LNCaP clone FGC (cell line): Measurements from ENCODE around the gene FAM78B.

ENCODE experiments used
- DNase-seq: peaks from one replicate; pipeline ENCODE4 v3.0.0-alpha.2; 2011; ENCODE audit warnings: low read depth
- H3K4me3 ChIP-seq: 2 replicates; pipeline ENCODE4 v1.5.1; 2011; ENCODE audit warnings: mild to moderate bottlenecking, low read depth, low read length, control low read depth
- CTCF ChIP-seq: IDR thresholded peaks from 2 replicates; pipeline ENCODE4 v1.5.1; 2012; ENCODE audit warnings: mild to moderate bottlenecking; ENCODE audit not compliant: control insufficient read depth, insufficient read depth; ENCODE audit errors: extremely low read depth

FAM78B gene

DNA sequence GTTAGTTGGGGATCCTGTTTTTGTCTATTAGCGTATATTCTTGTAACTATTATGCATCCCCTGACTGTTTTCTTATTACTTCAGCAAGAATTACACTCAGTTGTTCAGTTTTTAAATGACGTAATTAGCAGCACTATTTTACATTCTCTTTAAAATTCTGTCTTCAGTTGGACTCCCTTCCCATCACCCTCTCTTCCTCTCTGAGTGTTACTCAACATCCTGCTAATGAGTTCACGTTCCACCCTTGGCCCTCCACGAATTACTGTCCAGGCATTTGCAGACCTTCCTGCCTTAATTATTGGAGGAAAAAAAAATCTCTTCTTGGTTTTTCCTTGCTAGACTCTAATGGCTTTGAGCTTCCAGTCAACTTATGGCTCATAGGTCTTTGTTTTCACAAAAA lies 23.6 kb upstream of the FAM78B start:
- TF ChIP-seq CTCF: no peak
- DNase-seq: no peak

GRCh38 chr1:166189126-166189525 lies 22.3 kb upstream of the FAM78B start:
- no peak overlapping the region for H3K4me3 ChIP-seq
- no peak for DNase-seq
- no peak for TF ChIP-seq CTCF

More for the DNA sequence above, 23.6 kb upstream of the FAM78B start:
- no peak overlapping the region for H3K4me3 ChIP-seq

DNA sequence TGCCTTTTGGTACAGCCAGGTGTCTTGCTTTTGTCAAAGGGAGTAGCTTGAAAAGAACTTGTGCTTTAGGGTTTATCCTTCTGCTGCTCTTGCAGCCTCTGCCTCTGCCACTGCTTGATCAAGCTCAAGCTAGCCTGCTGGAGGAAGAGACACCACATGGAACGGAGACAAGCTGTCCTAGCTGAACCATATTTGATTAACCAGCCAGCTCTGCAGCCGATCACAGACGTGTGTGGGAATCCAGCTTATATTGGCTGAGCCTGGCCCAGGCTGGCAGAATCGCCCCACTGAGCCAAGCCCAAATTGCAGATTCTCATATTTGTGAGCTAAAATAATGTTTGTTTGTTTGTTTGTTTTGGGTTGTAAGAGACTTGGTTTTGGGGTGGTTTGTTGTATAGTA lies 18.7 kb upstream of the FAM78B start:
- TF ChIP-seq CTCF: no peak
- DNase-seq: no peak
- no peak overlapping the region for H3K4me3 ChIP-seq

DNA sequence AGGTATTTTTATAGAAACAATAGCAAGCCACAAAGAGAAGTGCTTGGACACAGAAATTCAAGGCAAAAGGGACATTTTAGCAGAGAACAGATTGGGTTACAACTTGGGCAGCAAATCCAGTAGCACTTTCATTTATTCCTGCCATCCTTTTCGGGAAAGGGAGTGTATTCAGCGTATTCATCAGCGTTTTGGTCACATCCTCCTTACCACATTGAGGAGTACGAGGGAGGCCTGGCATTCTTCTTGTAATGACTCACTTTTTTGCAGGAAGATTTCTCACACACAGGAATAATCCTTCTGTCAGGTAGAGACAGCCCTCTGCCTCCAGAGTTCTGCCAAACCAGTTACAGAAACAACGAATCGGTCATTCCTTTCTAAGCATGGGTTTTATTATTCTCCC lies 18.1 kb upstream of the FAM78B start:
- no peak for DNase-seq
- no peak overlapping the region for H3K4me3 ChIP-seq

DNA sequence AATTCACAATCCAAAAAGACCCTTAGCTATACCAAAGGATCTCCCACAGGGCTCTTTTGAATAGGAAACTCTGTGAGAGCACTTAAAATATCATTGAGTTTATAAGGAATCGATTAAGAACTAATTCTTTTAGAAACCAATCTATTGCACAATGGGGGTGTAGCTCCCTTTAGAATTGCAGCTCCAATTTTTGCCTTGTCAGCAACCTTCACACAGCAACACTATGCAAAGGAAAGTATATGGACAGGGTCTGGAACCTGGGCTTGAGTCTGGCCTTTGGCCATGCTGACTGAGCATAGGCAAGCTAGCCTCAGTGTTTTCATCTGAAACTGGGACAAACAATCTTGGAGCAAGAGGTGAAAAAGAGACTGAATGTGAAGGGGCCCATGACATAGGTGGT lies 17.2 kb upstream of the FAM78B start:
- no peak for DNase-seq
- no peak overlapping the region for H3K4me3 ChIP-seq
- no peak for TF ChIP-seq CTCF

More for the DNA sequence above, 18.1 kb upstream of the FAM78B start:
- TF ChIP-seq CTCF: no peak

DNA sequence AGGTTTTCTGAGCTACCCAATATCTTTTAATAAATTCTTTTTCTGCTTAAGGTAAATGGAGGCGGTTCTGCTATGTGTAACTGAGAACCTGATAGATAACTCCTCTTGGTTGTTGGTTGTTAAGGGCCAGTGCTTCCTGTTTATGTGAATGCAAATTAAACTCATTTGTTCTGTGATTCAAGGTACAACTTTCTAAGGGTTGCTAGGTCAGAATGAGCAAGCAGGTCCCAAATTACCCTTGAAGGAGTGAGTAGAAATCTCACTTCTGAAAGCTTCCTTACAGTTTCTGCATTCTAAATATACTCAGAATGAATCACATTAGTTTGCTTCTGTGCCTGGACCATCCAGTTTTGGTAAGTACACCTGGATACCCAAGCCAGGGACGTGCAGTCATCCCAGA lies 15.5 kb upstream of the FAM78B start:
- no peak for DNase-seq
- no peak for TF ChIP-seq CTCF
- H3K4me3 ChIP-seq: no peak overlapping the region

DNA sequence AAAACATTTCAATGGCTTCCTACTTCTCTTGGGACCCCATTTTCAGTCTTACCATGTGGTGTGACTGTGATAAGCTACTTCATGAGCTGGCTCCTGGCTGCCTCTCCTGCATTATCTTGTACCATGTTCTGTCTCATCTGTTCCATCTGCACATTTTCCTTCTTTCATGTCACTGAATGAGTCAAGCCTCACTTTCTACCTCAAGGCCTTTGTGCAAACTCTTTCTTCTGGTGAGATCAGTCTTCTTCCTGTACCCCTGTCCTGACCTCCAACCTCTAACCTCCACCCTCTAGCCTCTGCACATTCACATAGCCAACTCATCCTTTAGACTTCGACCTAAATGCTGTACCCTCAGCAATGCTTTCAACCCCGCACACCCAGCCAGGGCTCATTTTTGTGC lies 9.6 kb upstream of the FAM78B start:
- no peak for TF ChIP-seq CTCF
- DNase-seq: no peak
- no peak overlapping the region for H3K4me3 ChIP-seq
